Astrocyte of the spinal cord (primary cell): ENCODE measurements around the gene NPHP4.

ENCODE experiments used
- DNase-seq: peaks from one replicate; pipeline ENCODE4 v3.0.0; 2011; ENCODE audit warnings: low read depth, low spot score
- H3K4me3 ChIP-seq: 2 replicates; pipeline ENCODE4 v1.5.1; 2011; ENCODE audit warnings: low read depth, mild to moderate bottlenecking, low read length, moderate library complexity
- CTCF ChIP-seq: IDR thresholded peaks from 2 replicates; pipeline ENCODE4 v1.5.1; 2012; ENCODE audit warnings: low read depth, mild to moderate bottlenecking, low read length, inconsistent platforms
- in situ Hi-C: cut with HindIII; loops from 2 replicates; pipeline ENCODE4 v1.10.0; 2017; ENCODE audit warnings: low sequenced_read_pairs

NPHP4 gene

GRCh38 chr1:5826601-5827000 lies 165.6 kb downstream of the NPHP4 start:
- in situ Hi-C loops, result no loop called here
- H3K4me3 ChIP-seq, result no peak overlapping the region
- no peak for DNase-seq
- no peak for TF ChIP-seq CTCF

- no peak for TF ChIP-seq CTCF
- DNase-seq, result no peak
- no peak overlapping the region for H3K4me3 ChIP-seq
- in situ Hi-C loops, result no loop called here
Measured at GRCh38 chr1:5822726-5823125, 169.5 kb downstream of the NPHP4 start.

GRCh38 chr1:5822266-5822665 lies 170.0 kb downstream of the NPHP4 start:
- DNase-seq, result no peak
- no peak overlapping the region for H3K4me3 ChIP-seq
- no peak for TF ChIP-seq CTCF
- in situ Hi-C loops, result no loop called here

GRCh38 chr1:5821540-5822176 lies 170.6 kb downstream of the NPHP4 start:
- DNase-seq, result no peak
- in situ Hi-C loops, result no loop called here
- no peak overlapping the region for H3K4me3 ChIP-seq
- no peak for TF ChIP-seq CTCF

GRCh38 chr1:5820026-5820421 lies 172.2 kb downstream of the NPHP4 start:
- no peak for TF ChIP-seq CTCF

GRCh38 chr1:5819391-5820025 lies 172.7 kb downstream of the NPHP4 start:
- in situ Hi-C loops, result no loop called here
- no peak overlapping the region for H3K4me3 ChIP-seq
- no peak for DNase-seq
- no peak for TF ChIP-seq CTCF

More at GRCh38 chr1:5820026-5820421, 172.2 kb downstream of the NPHP4 start:
- in situ Hi-C loops, result no loop called here
- H3K4me3 ChIP-seq, result no peak overlapping the region
- no peak for DNase-seq
